HG03575 (cell line): ENCODE results near the gene ENO2.

Experiments
- ATAC-seq: cut with Tn5 transposase; IDR thresholded peaks from one replicate; pipeline ENCODE4 v1.9.1; 2021; ENCODE audit not compliant: unreplicated experiment, insufficient number of reproducible peaks, low FRiP score; ENCODE audit errors: extremely low read depth

Gene ENO2

GRCh38 chr12:6943722-6944380 is 29.5 kb downstream of the ENO2 start, which contains the start of the genes C12orf57 and RNU7-1:
Gene C12orf57, plus strand, starts transcription at chr12:6944022. Its CDS starts 100 bp downstream, at chr12:6944122.
Gene RNU7-1, plus strand, starts transcription at chr12:6943816.
- peak; percentile 37 for ATAC-seq

GRCh38 chr12:6944381-6945186 is 30.2 kb downstream of the ENO2 start:
- no peak for ATAC-seq

- ATAC-seq: no peak
Measured at GRCh38 chr12:6945613-6946012, 31.2 kb downstream of the ENO2 start.

- ATAC-seq: no peak
Measured at GRCh38 chr12:6946033-6946919, 31.9 kb downstream of the ENO2 start.

GRCh38 chr12:6946920-6947374 is 32.6 kb downstream of the ENO2 start:
- no peak for ATAC-seq

- no peak for ATAC-seq
Measured at GRCh38 chr12:6947615-6948014, 33.2 kb downstream of the ENO2 start.

GRCh38 chr12:6948873-6949594 is 34.7 kb downstream of the ENO2 start:
- ATAC-seq: no peak

- no peak for ATAC-seq
Measured at GRCh38 chr12:6950401-6950801, 36.0 kb downstream of the ENO2 start.

- no peak for ATAC-seq
Measured at GRCh38 chr12:6950811-6951540, 36.6 kb downstream of the ENO2 start, which contains the start of gene PTPN6. Gene PTPN6, plus strand, starts transcription at chr12:6951356. Its CDS starts 157 bp downstream, at chr12:6951513.

- no peak for ATAC-seq
Measured at GRCh38 chr12:6951551-6952120, 37.3 kb downstream of the ENO2 start.

- ATAC-seq: no peak
Measured at GRCh38 chr12:6952121-6952862, 37.9 kb downstream of the ENO2 start.

- ATAC-seq: no peak
Measured at GRCh38 chr12:6952863-6953441, 38.6 kb downstream of the ENO2 start.

GRCh38 chr12:6953442-6954315 is 39.3 kb downstream of the ENO2 start:
- ATAC-seq: no peak

- ATAC-seq: no peak
Measured at GRCh38 chr12:6954316-6955107, 40.1 kb downstream of the ENO2 start.
